Measurements from ENCODE around the gene SPPL2B.

GRCh38 chr19:2291185-2291751, 37.2 kb upstream of the SPPL2B start:
- TF ChIP-seq POLR2A (IDR thresholded peaks at IDR 0.05), result no peak
- no peak for TF ChIP-seq CTCF (IDR thresholded peaks at IDR 0.05)

Data from right lobe of liver (tissue), 4 donors.